Right hindlimb (tissue), 1 donor: ENCODE results near the gene HOXA2.
A peak's percentile ranks its signal among the peaks of the same experiment; 100 is the strongest.

ENCODE experiments used
- DNase-seq: peaks from one replicate; pipeline ENCODE4 v3.0.0-alpha.2; 2018

HOXA2 gene

DNA sequence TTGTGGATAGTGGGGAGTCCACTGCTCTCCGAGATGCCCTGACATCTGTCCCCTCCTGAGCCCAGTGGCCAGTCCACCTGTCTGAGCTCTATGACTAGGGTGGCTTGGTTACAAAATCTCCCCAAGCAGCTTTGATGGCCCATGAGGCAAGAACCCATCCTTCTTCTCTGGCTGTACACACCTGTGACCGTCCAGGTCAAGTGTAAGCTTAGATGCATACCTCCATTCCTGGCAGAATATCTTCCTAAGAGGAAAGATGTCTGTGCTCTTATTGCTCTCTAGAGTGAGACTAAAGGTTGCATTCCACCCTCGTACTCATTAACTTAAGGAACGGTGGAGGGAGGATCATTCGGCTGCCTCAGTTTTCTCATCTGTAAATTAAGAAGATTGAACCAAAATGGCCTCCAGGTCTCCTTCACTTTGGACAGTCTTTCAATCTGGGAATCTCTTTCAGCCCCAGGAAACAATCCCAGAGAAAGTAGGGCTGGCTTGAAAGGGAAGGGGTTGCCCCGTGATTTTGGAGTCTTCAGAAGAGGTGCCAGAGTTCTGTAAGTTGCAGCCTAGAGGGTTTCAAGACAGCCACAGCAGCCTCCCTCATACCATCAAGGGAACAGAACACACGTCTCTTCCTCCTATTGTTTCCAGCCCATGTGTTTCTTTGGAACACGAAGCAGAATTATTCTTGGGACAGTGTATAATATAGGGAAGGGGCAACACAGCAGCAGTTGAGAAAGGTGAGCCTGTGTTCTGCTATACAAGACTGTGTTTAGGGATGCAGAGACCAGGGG is 22.6 kb upstream of the HOXA2 start:
- DNase-seq, result no peak

DNA sequence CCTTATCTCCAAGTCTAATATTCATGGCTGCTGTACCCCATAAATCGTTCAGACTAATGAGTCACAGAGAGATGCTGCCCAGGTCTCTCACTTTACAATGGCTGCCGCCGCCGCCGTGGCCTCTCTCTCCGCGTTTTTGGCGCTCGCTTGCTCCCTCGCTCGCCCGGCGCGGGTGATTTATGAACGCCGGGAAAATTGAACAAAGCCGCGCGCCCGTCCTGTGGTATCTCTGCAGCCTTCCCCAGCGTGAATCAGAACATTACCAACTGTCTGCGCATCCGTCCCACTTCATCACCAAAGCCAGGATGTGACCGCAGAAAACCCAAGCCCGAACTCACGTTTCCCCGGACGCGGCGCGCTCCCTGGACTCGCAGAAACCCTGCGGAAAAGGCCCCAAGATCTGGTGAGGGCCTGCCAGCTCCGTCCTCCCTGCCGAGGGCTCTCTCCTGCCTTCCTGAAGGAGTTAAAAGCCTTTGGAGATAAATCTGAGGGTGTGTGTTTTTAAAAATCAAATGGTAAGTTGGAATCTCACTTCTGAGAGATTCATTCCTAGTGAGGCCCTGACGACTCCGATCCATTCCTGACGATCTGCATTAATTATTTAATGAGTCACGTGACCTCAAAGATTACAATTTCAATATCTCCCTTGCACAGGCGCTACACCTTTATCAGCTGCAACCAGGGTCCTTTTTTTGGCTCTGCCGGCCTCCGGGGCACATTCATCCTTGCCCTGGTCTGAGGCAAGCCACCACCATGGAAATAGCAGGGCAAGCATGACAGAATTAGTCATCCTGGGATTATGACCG is 21.8 kb upstream of the HOXA2 start:
- peak; percentile 32 for DNase-seq

DNA sequence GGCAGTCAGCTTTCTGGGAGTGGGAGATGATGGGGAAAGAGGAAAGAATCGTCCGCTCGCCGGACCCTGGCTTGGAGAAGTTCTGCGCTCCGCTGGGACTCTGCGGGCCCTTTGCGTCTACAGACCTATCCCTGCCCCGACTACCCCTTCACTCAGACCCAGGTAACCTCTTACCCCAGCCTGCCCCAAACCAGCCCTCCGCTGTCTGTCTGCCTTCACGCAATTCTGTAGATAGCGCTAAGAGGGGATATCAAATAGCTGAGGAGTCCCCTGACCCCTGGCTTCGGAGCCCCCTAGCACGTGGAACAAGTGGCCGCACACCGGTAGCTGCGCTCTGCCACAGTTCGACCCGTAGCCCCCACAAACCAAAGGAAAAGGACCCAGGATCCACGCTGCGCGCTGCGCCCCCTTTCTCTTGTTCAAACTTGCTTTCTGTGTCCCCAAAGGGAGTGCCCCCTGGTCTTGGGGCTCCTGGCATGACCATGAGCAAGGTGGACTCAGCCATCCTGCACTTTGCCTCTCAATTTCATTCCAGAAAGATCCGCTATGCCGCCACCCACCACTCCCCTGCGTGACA is 21.1 kb upstream of the HOXA2 start:
- DNase-seq, result no peak

DNA sequence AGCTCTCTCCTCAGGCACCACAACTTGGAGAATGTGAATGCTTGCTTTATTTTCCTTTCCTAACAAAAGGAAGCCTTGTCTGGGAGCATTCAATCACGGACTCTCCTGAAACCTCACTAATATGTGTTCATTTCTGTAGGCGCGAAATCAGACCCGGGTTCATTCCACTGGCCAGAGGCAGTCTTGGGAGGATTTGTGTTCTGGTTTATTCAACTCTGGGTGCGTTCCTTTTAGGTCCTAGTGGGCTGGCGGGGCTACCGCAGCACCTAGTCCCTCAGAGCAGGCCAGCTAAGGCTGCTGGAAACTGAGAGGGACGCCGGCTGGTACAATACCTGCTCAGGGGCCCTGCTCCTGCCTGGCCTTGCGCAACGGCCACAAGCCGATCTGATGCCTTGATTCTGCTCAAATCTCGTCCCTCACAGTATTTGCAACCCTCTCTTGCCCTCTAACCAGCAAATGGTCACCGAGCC is 20.6 kb upstream of the HOXA2 start:
- DNase-seq, result no peak

DNA sequence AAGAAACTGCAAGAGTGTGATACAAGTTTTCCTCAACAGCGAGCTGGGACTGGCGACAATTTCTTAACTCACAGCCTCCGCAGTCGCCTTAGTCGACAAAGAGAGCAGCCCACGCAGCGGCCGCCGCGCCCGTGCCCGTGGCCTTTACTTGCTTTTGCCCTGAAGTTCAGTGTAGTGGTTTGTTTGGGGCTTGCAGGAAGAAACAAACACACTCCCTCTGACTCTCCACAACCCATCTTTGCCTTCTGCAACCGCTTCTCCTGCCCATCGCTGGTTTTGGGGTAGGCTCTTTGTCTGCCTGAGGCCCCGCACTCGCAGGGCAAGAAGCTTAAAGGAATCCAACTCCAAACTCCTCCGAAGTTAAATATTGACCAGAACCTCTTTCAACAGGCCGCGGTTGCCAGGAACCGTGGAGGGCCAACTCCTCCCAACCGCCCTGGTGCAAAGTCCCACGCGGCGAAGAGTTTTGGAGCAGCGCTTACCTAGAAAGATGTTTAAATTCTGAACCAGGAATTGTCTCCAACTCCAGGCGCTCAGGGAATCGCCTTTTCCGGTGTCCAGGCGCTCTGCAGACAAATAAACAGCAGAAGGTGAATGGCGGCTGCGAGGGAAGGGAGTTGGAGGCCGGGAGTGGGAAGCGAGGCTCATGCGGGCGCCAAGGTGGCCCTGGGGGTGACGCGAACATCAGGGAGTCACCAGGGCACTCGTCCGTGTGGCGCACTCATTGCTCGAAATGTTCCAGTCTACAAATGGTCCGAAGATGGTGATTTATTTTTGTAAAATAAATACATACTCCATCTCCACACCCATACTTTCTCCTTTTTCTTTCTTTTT is 19.8 kb upstream of the HOXA2 start:
- peak; percentile 28 for DNase-seq

DNA sequence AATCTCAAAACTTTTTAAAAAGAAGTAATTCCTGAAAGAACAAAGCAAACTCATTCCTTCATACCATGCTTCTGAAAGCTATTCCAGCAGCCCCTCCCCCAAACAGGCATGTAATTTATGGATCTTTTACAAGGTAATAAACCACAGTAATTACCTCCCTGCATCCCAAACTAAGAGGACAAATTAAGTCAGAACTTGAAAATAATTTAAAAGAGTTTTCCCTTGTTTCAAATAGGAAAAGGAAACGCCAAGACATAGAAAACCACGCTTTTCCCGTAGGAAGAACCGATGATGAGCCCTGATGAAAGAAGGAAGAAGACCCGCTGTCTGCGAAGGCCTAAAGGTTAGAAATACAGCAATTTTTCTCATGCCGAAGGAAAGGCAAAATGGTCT is 19.2 kb upstream of the HOXA2 start:
- no peak for DNase-seq

DNA sequence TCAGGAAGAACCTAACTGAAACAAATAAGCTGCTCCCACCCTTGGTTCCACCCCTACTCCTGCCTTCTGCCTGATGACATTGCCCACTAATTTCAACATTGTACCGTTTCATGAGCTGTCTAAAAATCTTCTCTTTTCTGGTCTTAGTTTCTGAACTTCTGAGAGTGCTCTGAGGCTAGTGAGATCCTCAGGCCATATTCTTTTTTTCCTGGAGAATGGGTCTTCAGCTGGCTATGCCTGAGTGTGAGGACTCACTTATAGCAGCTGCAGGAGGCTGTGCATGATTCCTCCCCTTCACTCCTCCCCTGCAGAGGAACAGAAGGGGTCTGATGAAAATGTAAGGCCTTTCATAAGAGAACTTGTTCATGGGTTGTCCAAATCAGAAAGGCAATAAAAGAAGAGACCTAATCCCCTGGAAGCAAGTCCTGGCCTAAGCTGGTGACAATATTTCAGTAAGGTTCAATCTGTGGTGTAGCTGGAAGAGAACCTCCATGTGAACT is 17.0 kb upstream of the HOXA2 start:
- DNase-seq, result no peak

DNA sequence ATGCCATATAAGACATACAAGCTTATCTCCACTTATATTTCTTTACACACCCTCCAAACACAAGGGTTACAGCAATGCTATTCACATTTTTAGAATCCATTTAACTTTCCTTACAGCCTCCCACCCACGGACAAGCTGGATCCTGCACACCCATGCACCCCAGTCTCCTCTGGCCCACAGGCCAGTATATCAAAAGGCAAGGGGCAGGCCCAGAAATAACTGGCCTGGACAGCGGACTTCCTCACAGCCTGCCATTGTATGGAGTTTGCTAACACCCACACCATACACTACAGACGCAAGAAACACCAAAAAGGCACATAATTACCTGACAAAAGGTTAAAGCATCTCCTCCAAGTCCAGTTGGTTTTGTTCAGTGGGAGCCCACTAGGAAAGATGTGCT is 16.1 kb upstream of the HOXA2 start:
- no peak for DNase-seq

DNA sequence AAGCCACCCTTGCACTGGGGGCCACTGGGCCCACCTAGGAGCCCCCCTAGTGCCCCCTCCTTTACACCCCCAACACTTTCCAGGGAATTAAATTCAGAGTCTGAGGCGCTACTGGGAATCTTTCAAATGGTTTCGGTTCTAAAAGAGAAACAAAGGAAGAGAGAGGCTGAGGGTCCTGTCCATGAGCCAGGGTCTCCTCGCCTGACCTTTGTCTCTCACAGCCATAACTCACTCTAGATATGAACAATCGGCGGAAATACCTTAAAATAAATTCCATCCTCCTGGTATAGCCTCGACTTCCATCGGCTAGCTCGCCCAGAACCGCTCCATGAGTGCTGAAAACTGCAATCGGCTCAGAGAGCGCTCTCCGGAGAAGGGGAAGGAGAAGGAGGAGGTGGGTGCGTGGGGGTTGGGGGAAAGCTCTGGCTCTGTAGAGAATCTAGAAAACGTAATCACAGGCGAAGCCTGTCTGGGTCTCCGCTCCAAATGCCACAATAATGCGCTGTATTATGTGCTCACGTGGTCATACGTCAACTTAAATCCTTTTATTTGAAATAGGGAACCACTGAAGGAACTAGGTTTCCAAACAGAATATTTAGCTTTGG is 15.5 kb upstream of the HOXA2 start:
- DNase-seq, result peak; percentile 23

DNA sequence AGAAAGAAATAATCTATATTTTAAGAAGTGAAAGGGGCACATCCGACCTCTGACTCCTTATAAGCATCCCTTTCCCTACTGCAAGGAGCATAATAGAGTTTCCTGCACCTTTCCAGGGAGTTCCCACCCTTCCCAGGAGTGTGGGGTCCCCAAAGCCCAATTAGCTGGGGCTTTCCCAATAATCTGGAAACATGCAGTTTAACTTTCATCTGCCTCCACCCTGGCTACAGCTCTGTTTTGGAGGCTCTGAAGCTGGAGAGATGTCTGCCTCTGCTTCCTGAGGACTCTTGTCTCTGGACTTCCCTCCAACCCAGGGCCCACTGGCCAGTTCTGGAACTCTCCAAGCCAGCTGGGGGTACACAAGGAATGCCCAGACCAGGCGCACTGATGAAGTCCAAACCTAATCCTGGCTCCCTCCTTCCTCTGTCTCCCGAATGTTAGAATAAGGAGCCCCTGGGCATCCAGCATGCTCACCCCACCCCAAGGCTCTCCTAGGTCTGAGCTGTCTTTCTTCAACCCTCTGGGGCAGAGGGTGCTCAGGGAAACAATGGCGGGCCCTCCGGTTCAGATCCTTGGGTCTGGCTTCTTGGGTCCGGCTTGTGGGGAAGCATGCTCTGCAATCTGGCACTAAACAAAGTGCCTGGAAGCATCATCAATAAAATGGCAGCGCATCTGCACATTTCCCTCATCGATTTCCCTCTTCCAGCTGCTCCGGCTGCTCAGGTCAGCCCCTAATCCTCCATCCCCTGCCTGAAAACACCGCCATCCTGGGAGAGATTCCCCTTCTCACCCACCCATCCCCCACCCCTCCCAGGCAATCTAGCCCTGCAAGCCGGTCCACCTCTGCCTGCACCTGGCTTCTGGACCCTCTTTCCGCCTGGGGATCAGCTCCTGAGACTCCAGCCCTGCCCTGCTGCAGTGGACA is 14.7 kb upstream of the HOXA2 start:
- DNase-seq, result peak; percentile 23

DNA sequence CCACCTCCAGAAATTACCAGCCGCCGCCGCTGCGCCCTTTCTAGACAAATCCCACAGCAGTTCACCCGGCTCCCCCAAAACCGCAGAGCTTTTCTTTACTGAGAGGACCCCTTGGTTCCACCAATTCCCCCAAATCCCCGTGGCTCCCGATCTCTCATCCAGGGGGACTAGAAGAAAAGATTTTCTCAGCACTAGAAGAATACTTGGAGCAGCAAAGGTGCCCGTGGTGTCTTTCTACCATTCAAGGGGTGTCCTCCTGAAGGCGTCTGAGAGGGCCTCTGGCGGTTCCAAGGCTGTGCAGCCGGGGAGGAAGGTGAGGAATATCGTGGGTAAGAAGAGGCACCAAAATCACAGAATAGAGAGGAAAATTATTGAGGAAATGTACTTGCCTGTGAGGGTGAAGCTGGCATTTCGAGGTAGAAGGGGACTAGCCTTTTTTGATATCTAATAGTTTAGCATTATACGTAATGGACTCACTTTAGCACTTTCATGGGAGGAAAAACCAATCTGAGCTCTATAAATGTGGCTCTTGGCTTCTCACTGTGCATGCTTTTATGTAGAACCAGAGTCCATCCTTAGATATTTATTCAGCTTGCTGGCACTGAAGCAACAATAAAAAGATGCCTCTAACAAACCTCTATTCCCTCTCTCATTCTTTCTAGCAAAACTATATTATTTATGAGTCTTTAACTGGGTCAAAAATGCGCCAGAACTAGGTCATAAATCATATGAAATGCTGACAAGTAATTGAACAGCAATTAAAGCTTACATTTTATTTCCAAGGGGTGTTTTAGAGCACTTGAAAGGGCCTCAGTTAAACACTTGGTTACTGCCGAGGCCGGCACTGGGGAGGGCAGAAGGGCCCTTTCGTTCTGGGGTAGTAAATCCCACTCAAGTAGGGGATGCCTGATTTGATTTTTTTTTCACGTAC is 13.8 kb upstream of the HOXA2 start:
- peak; percentile 21 for DNase-seq

DNA sequence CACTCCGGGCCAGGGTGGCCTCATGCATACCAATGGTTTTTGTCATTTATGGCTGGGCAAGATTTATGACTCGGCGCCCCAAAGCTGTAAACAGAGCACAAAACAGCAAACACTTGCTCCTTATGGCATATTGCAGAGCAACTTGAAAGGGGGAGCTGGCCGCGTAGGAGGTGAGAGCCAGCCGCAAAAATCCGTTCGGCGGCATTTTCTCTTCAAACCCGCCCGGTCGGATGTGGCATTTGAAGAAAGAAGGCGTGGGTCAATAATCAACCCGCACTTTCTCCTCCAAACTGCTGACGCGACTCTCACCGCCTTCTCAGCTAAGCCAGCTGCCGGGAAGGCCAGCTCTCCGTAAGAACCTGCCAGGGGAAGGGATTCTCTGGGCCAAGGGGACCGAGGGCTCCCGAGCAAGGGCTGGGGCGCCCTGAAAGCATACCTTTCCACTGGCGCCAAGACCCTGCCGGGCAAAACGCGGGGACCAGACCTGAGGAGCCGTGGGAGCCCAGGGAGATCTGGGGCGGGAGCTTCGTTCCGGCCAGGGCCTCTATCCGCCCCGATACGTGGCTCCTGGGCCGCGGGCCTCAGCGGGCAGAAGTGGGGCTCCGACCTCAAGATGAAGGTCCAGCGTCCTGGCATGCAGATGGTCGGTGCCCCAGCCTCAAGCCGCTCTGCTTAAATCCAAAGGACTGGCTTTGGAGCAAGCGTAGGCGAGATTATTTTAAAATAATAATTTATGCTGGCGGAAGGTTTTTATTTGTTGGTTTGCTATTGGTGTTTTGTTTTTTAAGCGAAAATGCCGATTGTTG is 12.9 kb upstream of the HOXA2 start:
- peak; percentile 46 for DNase-seq

DNA sequence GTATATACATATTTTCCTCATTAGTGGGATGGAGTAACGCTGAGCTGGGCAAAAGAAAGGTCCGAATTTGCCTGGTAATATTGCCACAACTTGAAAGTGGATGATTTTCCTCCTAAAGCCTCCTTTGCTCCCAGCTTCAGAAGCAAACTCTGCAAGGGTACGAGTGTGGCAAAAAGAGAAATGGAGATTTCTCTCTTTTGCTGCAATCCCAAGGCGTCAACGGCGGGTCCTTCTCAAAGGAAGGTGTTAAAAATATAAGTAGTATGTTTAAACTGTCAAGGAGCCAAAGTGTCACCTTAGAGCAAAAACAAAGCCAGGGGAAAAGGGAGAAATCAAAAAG is 12.4 kb upstream of the HOXA2 start:
- no peak for DNase-seq

DNA sequence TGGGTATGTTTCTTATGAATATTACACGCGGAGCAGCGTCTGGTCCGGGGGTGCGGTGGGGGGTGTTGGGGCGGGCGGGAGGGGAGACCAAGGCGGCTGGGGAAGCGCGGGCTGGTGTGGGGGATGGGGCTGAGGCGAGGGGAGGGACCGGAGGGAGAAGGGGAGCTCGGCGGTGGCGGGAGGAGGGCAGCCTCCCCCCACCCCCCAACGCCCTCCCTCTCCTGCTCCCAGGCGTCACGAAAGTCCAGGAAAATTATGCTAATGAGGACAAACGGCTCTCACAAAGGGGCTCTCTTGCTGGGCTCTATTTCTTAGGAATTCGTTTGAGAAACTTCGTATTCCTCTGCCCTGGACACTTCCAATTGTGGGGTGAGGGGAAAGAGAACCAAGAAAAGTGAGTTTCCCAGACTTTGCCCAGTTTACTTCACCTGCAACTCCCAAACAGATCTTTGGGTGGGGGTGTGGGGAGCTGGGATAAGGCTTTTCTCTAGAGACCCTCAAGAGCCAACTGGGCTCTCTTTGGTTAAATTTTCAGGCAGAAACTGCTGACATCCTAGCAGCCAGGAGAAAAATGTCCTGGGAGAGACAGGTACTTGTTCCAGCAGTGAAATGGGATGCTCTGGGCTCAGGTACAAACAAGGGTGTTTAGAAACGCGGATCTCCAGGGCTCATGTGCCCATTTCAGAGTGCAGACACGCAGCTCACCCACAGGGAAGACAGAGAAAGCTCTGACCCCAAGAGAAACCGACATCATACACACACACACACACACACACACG is 11.7 kb upstream of the HOXA2 start:
- DNase-seq, result peak; percentile 63

DNA sequence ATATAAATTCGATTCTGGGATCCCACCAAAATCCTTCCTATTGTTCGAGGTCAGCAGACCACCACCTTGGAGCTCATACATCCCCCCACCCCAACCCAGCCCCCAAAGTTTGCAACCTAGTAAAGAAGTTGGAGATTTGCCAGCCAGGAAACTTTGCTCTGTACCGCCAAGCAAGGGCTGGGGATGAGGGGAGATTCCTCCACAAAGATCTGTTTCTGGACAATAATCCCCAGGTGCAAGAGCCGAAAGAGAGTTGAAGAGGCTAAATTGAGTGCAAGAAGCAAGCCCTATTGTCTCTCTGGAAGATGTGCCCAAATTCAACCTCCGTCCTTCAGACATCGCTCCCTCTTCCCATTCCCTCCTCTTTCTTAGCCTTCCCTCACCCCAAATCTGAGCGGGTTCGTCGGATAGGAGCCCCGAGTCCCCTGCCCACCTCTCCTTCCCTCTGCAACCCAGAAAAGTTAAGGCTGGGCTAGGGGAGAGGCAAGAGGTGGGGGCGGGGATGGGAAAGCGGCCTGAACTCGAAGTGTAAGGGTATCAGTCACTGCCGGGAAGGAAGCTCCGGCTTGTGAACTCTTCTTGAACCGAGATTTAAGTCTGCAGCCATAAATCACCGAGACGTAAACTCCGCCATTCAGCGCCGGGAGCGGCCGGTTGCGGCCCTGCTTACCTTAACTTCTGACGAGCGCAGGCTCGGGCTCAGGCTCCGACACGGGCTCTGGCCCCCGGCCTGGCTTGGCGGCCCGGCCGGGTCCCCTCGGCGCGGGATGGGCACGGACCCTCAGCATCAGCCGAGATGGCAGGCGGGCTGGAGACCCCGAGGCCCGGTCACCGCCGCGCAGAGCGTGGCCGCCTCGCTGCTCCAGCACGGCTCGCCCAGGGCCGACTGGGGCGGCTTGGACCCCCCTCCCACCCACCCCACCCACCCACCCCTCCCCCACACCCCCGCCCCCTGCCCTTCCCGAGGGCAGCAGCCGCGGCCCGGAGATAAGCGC is 10.8 kb upstream of the HOXA2 start:
- peak; percentile 79 for DNase-seq

DNA sequence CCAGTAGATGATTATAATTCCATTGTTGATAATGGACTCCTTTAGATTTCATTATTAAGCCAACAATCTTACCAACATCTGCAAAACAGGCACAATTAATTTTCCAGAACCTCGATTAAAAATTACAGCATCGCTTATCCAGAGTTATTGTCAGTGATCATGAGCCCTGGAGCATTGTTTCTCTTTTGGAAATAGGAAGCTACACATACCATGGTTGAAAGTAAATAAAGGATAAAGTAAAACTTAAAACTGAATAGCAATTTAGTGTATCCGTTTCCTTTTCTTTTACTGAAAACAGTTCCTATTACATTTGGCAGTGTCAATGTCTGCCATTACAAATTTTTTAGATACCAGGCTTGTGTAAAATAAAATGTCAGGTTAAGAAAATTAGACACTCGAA is 9.9 kb upstream of the HOXA2 start:
- no peak for DNase-seq

DNA sequence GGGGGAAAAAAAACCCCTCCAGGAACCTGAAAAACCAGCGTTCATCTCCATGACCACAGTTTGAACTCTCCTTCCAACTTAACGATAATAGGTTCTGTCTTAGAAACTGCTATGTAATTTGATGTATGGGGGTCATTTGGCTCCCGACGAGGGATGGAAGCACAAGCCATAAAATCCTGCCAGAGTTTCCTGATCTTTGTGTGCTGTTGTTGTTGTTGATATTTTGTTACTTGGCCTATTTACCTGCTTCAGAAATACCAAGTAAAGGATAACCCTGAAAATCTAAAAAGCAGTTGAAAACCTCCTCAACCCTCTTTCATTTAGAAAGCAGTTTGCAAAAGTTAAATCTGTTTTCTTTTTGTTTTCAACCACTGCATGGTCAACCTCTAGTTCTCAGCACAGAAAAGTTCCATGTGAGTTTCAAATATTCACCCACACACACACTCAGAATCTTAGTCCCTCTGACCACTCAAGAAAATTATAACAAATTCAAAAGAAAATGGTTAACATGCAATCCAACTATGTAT is 9.3 kb upstream of the HOXA2 start:
- no peak for DNase-seq
